ENCODE results near the gene GPC6. TPM values are rescaled to one million over a fixed set of nuclear protein-coding genes. Genes with fewer than 3 reads are reported as not detected.

GPC6 gene
- polyA plus RNA-seq, 1 donor (not counting 4 experiments of a cell fraction or from before 2014, with no cell fraction given): 0.42 TPM

GRCh38 chr13:94270556-94270955, 1043.9 kb downstream of the GPC6 start:
- no peak for DNase-seq (ENCODE audit: low read depth, low spot score)
- no peak for FAIRE-seq

GRCh38 chr13:94272038-94272437, 1045.4 kb downstream of the GPC6 start:
- no peaks in the 10 kb centered on the region for H3K27me3 ChIP-seq (ENCODE audit: control insufficient read depth, extremely low read depth, insufficient read depth, low read length)
- H3K9ac ChIP-seq (ENCODE audit: control insufficient read depth, extremely low read depth, insufficient read depth, low read length): no peak overlapping the region
- DNase-seq (ENCODE audit: low read depth, low spot score) (no peak), FAIRE-seq (no peak)
- no peaks in the 10 kb centered on the region for H3K9me3 ChIP-seq (ENCODE audit: control insufficient read depth, low read depth, low read length)
- dilution Hi-C loops (cut with MboI; ENCODE audit: extremely low pct_ligation_motif_present, low sequenced_read_pairs): no loop called here
- no peaks in the 10 kb centered on the region for H3K79me2 ChIP-seq (ENCODE audit: control insufficient read depth, insufficient read depth, low read length)
- no peak overlapping the region for H2AFZ ChIP-seq (ENCODE audit: control insufficient read depth, low read length)
- H3K4me2 ChIP-seq (ENCODE audit: control insufficient read depth, extremely low read depth, insufficient read depth, low read depth, low read length): no peak overlapping the region
- H3K4me3 ChIP-seq (ENCODE audit: control insufficient read depth in 2 of 3, extremely low read depth in 1 of 3, insufficient read depth in 2 of 3, low read depth in 1 of 3, low read length in 3 of 3): no peak overlapping the region
- H3K9me1 ChIP-seq (ENCODE audit: control insufficient read depth, extremely low read depth, insufficient read depth, low read length): no peaks in the 10 kb centered on the region
- no peaks in the 10 kb centered on the region for H3K36me3 ChIP-seq (ENCODE audit: control insufficient read depth in 2 of 2, extremely low read depth in 1 of 2, insufficient read depth in 2 of 2, low read length in 2 of 2)
- H4K20me1 ChIP-seq (ENCODE audit: control insufficient read depth, extremely low read depth, insufficient read depth, low read length): no peaks in the 10 kb centered on the region
- H3K4me1 ChIP-seq (ENCODE audit: control insufficient read depth, extremely low read depth, insufficient read depth, low read length): no peaks in the 10 kb centered on the region
- H3K27ac ChIP-seq (ENCODE audit: control insufficient read depth, insufficient read depth, low read length): no peak overlapping the region
- TF ChIP-seq CTCF (optimal IDR thresholded peaks at IDR 0.05 in 1 of 3, IDR thresholded peaks at IDR 0.05 in 1 of 3, conservative IDR thresholded peaks at IDR 0.05 in 1 of 3; ENCODE audit: extremely low read depth in 1 of 3, insufficient read depth in 2 of 3, low read length in 3 of 3) (no peak), EZH2 (IDR thresholded peaks at IDR 0.05; ENCODE audit: low read length) (no peak)

More at GRCh38 chr13:94270556-94270955, 1043.9 kb downstream of the GPC6 start:
- Histone ChIP-seq H3K9ac (ENCODE audit: control insufficient read depth, extremely low read depth, insufficient read depth, low read length) (no peak overlapping the region), H3K4me2 (ENCODE audit: control insufficient read depth, extremely low read depth, insufficient read depth, low read depth, low read length) (no peak overlapping the region), H2AFZ (ENCODE audit: control insufficient read depth, low read length) (no peak overlapping the region), H3K36me3 (ENCODE audit: control insufficient read depth in 2 of 2, extremely low read depth in 1 of 2, insufficient read depth in 2 of 2, low read length in 2 of 2) (no peaks in the 10 kb centered on the region), H3K4me1 (ENCODE audit: control insufficient read depth, extremely low read depth, insufficient read depth, low read length) (peaks cover 4% of the 10 kb centered on the region), H3K9me3 (ENCODE audit: control insufficient read depth, low read depth, low read length) (no peaks in the 10 kb centered on the region), H3K79me2 (ENCODE audit: control insufficient read depth, insufficient read depth, low read length) (no peaks in the 10 kb centered on the region), H3K4me3 (ENCODE audit: control insufficient read depth in 2 of 3, extremely low read depth in 1 of 3, insufficient read depth in 2 of 3, low read depth in 1 of 3, low read length in 3 of 3) (no peak overlapping the region), H3K9me1 (ENCODE audit: control insufficient read depth, extremely low read depth, insufficient read depth, low read length) (no peaks in the 10 kb centered on the region), H3K27me3 (ENCODE audit: control insufficient read depth, extremely low read depth, insufficient read depth, low read length) (no peaks in the 10 kb centered on the region), H4K20me1 (ENCODE audit: control insufficient read depth, extremely low read depth, insufficient read depth, low read length) (no peaks in the 10 kb centered on the region), H3K27ac (ENCODE audit: control insufficient read depth, insufficient read depth, low read length) (no peak overlapping the region)
- TF ChIP-seq CTCF (optimal IDR thresholded peaks at IDR 0.05 in 1 of 3, IDR thresholded peaks at IDR 0.05 in 1 of 3, conservative IDR thresholded peaks at IDR 0.05 in 1 of 3; ENCODE audit: extremely low read depth in 1 of 3, insufficient read depth in 2 of 3, low read length in 3 of 3) (no peak), EZH2 (IDR thresholded peaks at IDR 0.05; ENCODE audit: low read length) (no peak)
- dilution Hi-C loops (cut with MboI; ENCODE audit: extremely low pct_ligation_motif_present, low sequenced_read_pairs): no loop called here

Measured in keratinocyte (primary cell).